ENCODE measurements around the gene CSTPP1. TPM values are rescaled to one million over a fixed set of nuclear protein-coding genes. Genes with fewer than 3 reads are reported as not detected.

CSTPP1 gene
- total RNA-seq, 1 experiment from 2014 or later, result 88.3 TPM

- H3K27me3 ChIP-seq (ENCODE audit: insufficient read depth, low read depth), result no peaks in the 10 kb centered on the region
- H3K36me3 ChIP-seq (ENCODE audit: low read depth), result no peaks in the 10 kb centered on the region
- ChIA-PET CTCF (no interaction called here), POLR2A (ENCODE audit: unreplicated experiment) (interaction anchor here (0.6 kb wide), 1 partner anchor 29 kb away, joined by 6 read pairs; no protein-coding TSS in a partner anchor)
- no peaks in the 10 kb centered on the region for H3K9me3 ChIP-seq (ENCODE audit: insufficient read depth, low read depth)
- H3K4me1 ChIP-seq (replicated peaks; ENCODE audit: insufficient read depth), result no peaks in the 10 kb centered on the region
- no peak for TF ChIP-seq CTCF (conservative IDR thresholded peaks at IDR 0.05)
- TF ChIP-seq EZH2 (IDR thresholded peaks at IDR 0.05; ENCODE audit: low read depth), result no peak
- H3K27ac ChIP-seq, result no peak overlapping the region
- H3F3A ChIP-seq (ENCODE audit: insufficient read depth, low read depth), result no peaks in the 10 kb centered on the region
- no peak for DNase-seq
- H3K79me2 ChIP-seq (ENCODE audit: low read depth), result no peaks in the 10 kb centered on the region
- no peak overlapping the region for H2AFZ ChIP-seq
- H3K4me3 ChIP-seq, result no peak overlapping the region
- BruUV-seq (replicated peaks), result no TSS peak
- no peaks in the 10 kb centered on the region for H4K20me1 ChIP-seq (ENCODE audit: insufficient read depth)
- intact Hi-C loops (cut with micrococcal nuclease; ENCODE audit: unreplicated experiment), result no loop called here
- H3K4me2 ChIP-seq, result no peak overlapping the region
- H3K9me2 ChIP-seq (ENCODE audit: insufficient read depth), result no peaks in the 10 kb centered on the region
Measured at GRCh38 chr11:47124675-47125074, 188.1 kb downstream of the CSTPP1 start.

- Histone ChIP-seq H3K79me2 (ENCODE audit: low read depth) (no peaks in the 10 kb centered on the region), H3F3A (ENCODE audit: insufficient read depth, low read depth) (no peaks in the 10 kb centered on the region), H4K20me1 (ENCODE audit: insufficient read depth) (no peaks in the 10 kb centered on the region), H3K4me3 (no peak overlapping the region), H3K9me3 (ENCODE audit: insufficient read depth, low read depth) (no peaks in the 10 kb centered on the region), H3K4me1 (replicated peaks; ENCODE audit: insufficient read depth) (no peaks in the 10 kb centered on the region), H3K9me2 (ENCODE audit: insufficient read depth) (no peaks in the 10 kb centered on the region), H3K27me3 (ENCODE audit: insufficient read depth, low read depth) (no peaks in the 10 kb centered on the region), H3K36me3 (ENCODE audit: low read depth) (no peaks in the 10 kb centered on the region), H2AFZ (no peak overlapping the region), H3K4me2 (no peak overlapping the region), H3K27ac (no peak overlapping the region)
- intact Hi-C loops (cut with micrococcal nuclease; ENCODE audit: unreplicated experiment), result no loop called here
- no TSS peak for BruUV-seq (replicated peaks)
- ChIA-PET CTCF (no interaction called here), POLR2A (ENCODE audit: unreplicated experiment) (interaction anchor here (0.6 kb wide), 1 partner anchor 29 kb away, joined by 6 read pairs; no protein-coding TSS in a partner anchor)
- no peak for DNase-seq
- TF ChIP-seq CTCF (conservative IDR thresholded peaks at IDR 0.05), result no peak
- TF ChIP-seq EZH2 (IDR thresholded peaks at IDR 0.05; ENCODE audit: low read depth), result no peak
Measured at GRCh38 chr11:47125083-47125482, 188.5 kb downstream of the CSTPP1 start.

- intact Hi-C loops (cut with micrococcal nuclease; ENCODE audit: unreplicated experiment), result no loop called here
- no peak for TF ChIP-seq EZH2 (IDR thresholded peaks at IDR 0.05; ENCODE audit: low read depth)
- TF ChIP-seq CTCF (conservative IDR thresholded peaks at IDR 0.05), result no peak
- DNase-seq, result no peak
- no peak overlapping the region for H3K4me3 ChIP-seq
- BruUV-seq (replicated peaks), result no TSS peak
- H3K36me3 ChIP-seq (ENCODE audit: low read depth), result no peaks in the 10 kb centered on the region
- ChIA-PET CTCF (no interaction called here), POLR2A (ENCODE audit: unreplicated experiment) (no interaction called here)
- H3K27me3 ChIP-seq (ENCODE audit: insufficient read depth, low read depth), result no peaks in the 10 kb centered on the region
- no peaks in the 10 kb centered on the region for H3K9me3 ChIP-seq (ENCODE audit: insufficient read depth, low read depth)
- H3K4me1 ChIP-seq (replicated peaks; ENCODE audit: insufficient read depth), result no peaks in the 10 kb centered on the region
- no peak overlapping the region for H2AFZ ChIP-seq
- no peaks in the 10 kb centered on the region for H3K9me2 ChIP-seq (ENCODE audit: insufficient read depth)
- no peaks in the 10 kb centered on the region; the same call in 1 of the 2 replicates for H3F3A ChIP-seq (ENCODE audit: insufficient read depth, low read depth)
- no peaks in the 10 kb centered on the region for H3K79me2 ChIP-seq (ENCODE audit: low read depth)
- H3K27ac ChIP-seq, result no peak overlapping the region
- H4K20me1 ChIP-seq (ENCODE audit: insufficient read depth), result no peaks in the 10 kb centered on the region
- no peak overlapping the region for H3K4me2 ChIP-seq
Measured at GRCh38 chr11:47127213-47127612, 190.7 kb downstream of the CSTPP1 start.
